Osteoblast (primary cell): ENCODE results near the gene BID. TPM values are rescaled to one million over a fixed set of nuclear protein-coding genes. Genes with fewer than 3 reads are reported as not detected.

Experiments
- DNase-seq: peaks from one replicate; pipeline ENCODE4 v3.0.0; 2011; ENCODE audit warnings: low spot score, mixed read lengths; ENCODE audit not compliant: insufficient read length; ENCODE audit errors: missing footprints
- H2AFZ ChIP-seq: 2 replicates; pipeline ENCODE4 v1.6.0; 2011; ENCODE audit warnings: mild to moderate bottlenecking, low read length
- H3K27ac ChIP-seq: 2 replicates; pipeline ENCODE4 v1.5.1; 2011; ENCODE audit warnings: mild to moderate bottlenecking, low read depth, low read length, moderate library complexity
- H3K27me3 ChIP-seq: 2 replicates; pipeline ENCODE4 v1.6.0; 2012; ENCODE audit warnings: mild to moderate bottlenecking, control low read depth, inconsistent platforms, low read length, moderate library complexity; ENCODE audit not compliant: insufficient read depth
- H3K36me3 ChIP-seq: 2 replicates; pipeline ENCODE4 v1.5.1; 2011; ENCODE audit warnings: mild to moderate bottlenecking, low read length, control low read depth, moderate library complexity; ENCODE audit not compliant: insufficient read depth
- H3K4me1 ChIP-seq: 2 replicates; pipeline ENCODE4 v1.5.1; 2011; ENCODE audit warnings: mild to moderate bottlenecking, low read length, control low read depth, moderate library complexity; ENCODE audit not compliant: insufficient read depth
- H3K4me2 ChIP-seq: 2 replicates; pipeline ENCODE4 v1.6.0; 2011; ENCODE audit warnings: mild to moderate bottlenecking, low read length; ENCODE audit not compliant: insufficient read depth
- H3K4me3 ChIP-seq: fragments of 200-600 bp; sonication (generic); 3 replicates; pipeline ENCODE4 v1.5.1; 2012; ENCODE audit warnings: mild to moderate bottlenecking, low read length, inconsistent platforms; ENCODE audit not compliant: insufficient read depth
- H3K79me2 ChIP-seq: 2 replicates; pipeline ENCODE4 v1.6.0; 2012; ENCODE audit warnings: mild to moderate bottlenecking, low read length, control low read depth, inconsistent platforms; ENCODE audit not compliant: insufficient read depth
- H3K9me3 ChIP-seq: 2 replicates; pipeline ENCODE4 v1.5.1; 2011; ENCODE audit warnings: low read depth, low read length, control low read depth
- H4K20me1 ChIP-seq: 2 replicates; pipeline ENCODE4 v1.6.0; 2012; ENCODE audit warnings: mild to moderate bottlenecking, low read length, control low read depth; ENCODE audit not compliant: insufficient read depth
- CTCF ChIP-seq: IDR thresholded peaks from 2 replicates; pipeline ENCODE4 v1.5.1; 2011; ENCODE audit warnings: mild to moderate bottlenecking, low read depth, low read length, moderate library complexity; ENCODE audit errors: extremely low read depth
- total RNA-seq: library from RNA; depleted of rRNA; stranded (reverse); fragments of >200 nt; gene quantifications from 2 replicates; pipeline ENCODE4 v1.2.3, GENCODE V29; 2012

The BID gene
- total RNA-seq, 1 donor, result 16.3 TPM

DNA sequence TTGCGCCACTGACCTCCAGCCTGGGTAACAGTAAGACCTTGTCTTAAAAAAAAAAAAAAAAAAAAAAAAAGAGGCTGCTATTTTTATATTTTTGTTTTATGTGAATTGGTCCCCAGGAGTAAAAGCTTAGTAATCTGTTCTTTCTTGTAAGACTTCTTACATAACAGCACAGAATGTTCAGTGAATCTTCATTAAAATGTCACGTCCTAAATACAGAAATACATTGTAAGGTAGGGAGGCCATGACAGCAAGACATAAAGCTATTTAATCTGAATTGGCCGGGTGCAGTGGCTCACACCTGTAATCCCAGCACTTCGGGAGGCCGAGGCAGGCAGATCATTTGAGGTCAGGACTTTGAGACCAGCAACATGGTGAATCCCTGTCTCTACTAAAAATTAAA, 64.2 kb downstream of the BID start:
- no peak for TF ChIP-seq CTCF
- H4K20me1 ChIP-seq, result no peaks in the 10 kb centered on the region
- peaks cover 12% of the 10 kb centered on the region for H3K4me1 ChIP-seq
- H3K4me3 ChIP-seq, result no peak overlapping the region
- H3K79me2 ChIP-seq, result peaks cover 69% of the 10 kb centered on the region
- no peaks in the 10 kb centered on the region for H3K27me3 ChIP-seq
- no peak overlapping the region for H3K4me2 ChIP-seq
- no peak for DNase-seq
- no peak overlapping the region for H2AFZ ChIP-seq
- H3K27ac ChIP-seq, result no peak overlapping the region
- H3K9me3 ChIP-seq, result no peaks in the 10 kb centered on the region
- no peaks in the 10 kb centered on the region for H3K36me3 ChIP-seq

DNA sequence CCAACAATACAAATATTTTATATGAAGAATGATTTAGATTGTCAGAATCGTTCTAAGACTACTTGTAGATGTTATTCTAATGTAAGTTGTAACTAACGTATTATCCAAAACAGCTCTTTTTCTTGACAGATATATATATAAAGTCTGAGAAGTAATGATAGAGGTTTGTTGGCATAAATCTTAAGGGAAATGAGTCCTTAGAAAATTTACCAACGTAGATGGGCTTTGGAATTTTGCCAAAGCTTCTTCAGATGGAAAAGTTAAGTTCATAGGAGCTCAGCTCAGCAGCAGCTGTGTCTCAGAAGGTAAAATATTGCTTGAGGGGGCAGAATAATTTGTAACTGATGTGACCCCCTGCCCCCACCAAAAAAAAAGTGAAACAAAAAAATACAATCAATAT, 66.7 kb downstream of the BID start:
- no peak for TF ChIP-seq CTCF
- Histone ChIP-seq H3K36me3 (no peaks in the 10 kb centered on the region), H3K4me1 (peaks cover 12% of the 10 kb centered on the region), H3K79me2 (peaks cover 50% of the 10 kb centered on the region), H3K27ac (peak overlapping the region; percentile 74), H4K20me1 (no peaks in the 10 kb centered on the region), H3K4me3 (peak overlapping the region; percentile 53), H3K9me3 (no peaks in the 10 kb centered on the region), H3K27me3 (no peaks in the 10 kb centered on the region), H2AFZ (no peak overlapping the region), H3K4me2 (peak overlapping the region; percentile 75)
- peak; percentile 22 for DNase-seq

- no peak overlapping the region for H2AFZ ChIP-seq
- no peaks in the 10 kb centered on the region for H3K9me3 ChIP-seq
- H3K4me1 ChIP-seq, result peaks cover 12% of the 10 kb centered on the region
- DNase-seq, result peak; percentile 26
- peak overlapping the region; percentile 74 for H3K27ac ChIP-seq
- no peaks in the 10 kb centered on the region for H4K20me1 ChIP-seq
- peak overlapping the region; percentile 75 for H3K4me2 ChIP-seq
- peaks cover 44% of the 10 kb centered on the region for H3K79me2 ChIP-seq
- no peaks in the 10 kb centered on the region for H3K36me3 ChIP-seq
- H3K27me3 ChIP-seq, result no peaks in the 10 kb centered on the region
- H3K4me3 ChIP-seq, result peak overlapping the region; percentile 53
- TF ChIP-seq CTCF, result no peak
Measured at GRCh38 chr22:17706947-17707346, 67.3 kb downstream of the BID start.

GRCh38 chr22:17705951-17706900, 68.0 kb downstream of the BID start:
- Histone ChIP-seq H3K79me2 (peaks cover 37% of the 10 kb centered on the region), H2AFZ (peak overlapping the region; percentile 69), H3K9me3 (no peaks in the 10 kb centered on the region), H3K4me3 (peak overlapping the region; percentile 53), H3K36me3 (no peaks in the 10 kb centered on the region), H3K4me1 (peaks cover 12% of the 10 kb centered on the region), H3K27me3 (no peaks in the 10 kb centered on the region), H3K27ac (peak overlapping the region; percentile 74), H3K4me2 (peak overlapping the region; percentile 75), H4K20me1 (no peaks in the 10 kb centered on the region)
- TF ChIP-seq CTCF, result no peak
- peak; percentile 90 for DNase-seq
